Cardiac ventricle fibroblast (primary cell): ENCODE measurements around the gene XKR8. TPM values are rescaled to one million over a fixed set of nuclear protein-coding genes. Genes with fewer than 3 reads are reported as not detected.

ENCODE experiments used
- total RNA-seq: library from RNA; depleted of rRNA; stranded (reverse); fragments of >200 nt; gene quantifications from 2 replicates; pipeline ENCODE4 v1.2.3, GENCODE V29; 2015

XKR8 gene, protein sequence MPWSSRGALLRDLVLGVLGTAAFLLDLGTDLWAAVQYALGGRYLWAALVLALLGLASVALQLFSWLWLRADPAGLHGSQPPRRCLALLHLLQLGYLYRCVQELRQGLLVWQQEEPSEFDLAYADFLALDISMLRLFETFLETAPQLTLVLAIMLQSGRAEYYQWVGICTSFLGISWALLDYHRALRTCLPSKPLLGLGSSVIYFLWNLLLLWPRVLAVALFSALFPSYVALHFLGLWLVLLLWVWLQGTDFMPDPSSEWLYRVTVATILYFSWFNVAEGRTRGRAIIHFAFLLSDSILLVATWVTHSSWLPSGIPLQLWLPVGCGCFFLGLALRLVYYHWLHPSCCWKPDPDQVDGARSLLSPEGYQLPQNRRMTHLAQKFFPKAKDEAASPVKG
- 5.5 and 6.2 TPM in 2 replicates for total RNA-seq

DNA sequence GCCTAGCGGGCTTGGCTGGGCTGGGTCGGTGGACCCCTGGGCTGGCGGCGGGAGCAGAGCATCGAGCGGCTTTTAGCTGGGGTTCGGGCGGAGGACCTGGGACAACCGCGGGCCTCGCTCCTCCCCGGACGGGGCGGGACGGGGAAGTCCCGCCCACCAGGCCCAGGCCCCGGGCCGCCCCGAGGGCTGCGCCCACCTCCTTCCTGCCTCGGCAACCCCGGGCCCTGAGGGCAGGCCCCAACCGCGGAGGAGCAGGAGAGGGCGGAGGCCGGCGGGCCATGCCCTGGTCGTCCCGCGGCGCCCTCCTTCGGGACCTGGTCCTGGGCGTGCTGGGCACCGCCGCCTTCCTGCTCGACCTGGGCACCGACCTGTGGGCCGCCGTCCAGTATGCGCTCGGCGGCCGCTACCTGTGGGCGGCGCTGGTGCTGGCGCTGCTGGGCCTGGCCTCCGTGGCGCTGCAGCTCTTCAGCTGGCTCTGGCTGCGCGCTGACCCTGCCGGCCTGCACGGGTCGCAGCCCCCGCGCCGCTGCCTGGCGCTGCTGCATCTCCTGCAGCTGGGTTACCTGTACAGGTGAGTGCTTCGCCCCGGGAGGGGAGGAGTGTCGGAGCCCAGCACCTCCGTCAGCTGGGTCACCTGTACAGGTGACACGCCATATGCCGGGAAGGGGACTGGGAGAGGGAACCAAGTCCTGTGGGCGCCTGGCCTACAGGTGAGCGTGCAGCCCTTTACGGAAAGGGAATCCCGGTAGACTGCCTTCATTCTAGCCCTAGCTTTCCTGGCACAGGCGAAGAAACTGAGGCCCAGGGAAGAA, at the start of gene XKR8:
XKR8 (plus strand) TSS at position 182 of the 812 bp plus-strand sequence; CDS start at position 279, 97 bp downstream.

DNA sequence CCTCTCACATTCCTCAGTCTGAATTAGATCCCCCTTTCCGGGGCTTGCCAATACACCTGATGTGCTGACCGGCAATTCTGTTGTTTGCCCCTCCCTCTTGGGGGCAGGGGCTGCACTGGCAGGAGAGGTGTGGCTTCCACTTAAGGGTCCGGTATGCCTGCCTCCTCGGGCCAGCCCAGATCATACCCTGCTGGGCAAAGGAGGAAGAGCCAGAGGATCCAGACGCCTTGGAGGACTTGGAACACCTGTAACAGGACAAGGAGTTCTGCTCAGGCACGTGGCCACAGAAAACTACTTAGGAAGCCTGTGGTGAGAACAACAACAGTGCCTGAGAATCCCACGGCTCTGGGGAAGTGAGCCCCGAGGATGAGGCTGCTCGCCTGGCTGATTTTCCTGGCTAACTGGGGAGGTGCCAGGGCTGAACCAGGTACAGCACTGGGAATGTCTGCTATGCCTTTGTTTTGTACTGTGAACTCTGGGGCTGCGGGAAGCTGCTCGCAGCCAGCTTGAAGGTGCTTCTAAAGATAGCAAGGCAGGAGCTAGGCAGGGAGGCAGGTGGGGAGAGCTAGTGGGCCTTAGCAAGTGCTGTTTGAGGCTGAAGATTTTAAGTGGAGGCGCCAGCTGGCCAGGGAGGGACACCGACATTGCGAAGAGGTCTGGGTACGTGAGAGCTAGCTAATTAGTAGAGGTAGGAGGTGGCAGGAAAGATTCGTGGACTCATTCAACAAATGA, 24.8 kb upstream of the XKR8 start, which contains the start of gene SMPDL3B:
SMPDL3B (plus strand) TSS at position 183 of the 732 bp plus-strand sequence; CDS start at position 367, 184 bp downstream.

Other genes starting within 250 kb of the XKR8 start
- gene FAM76A, start 234.0 kb upstream of the XKR8 start, total RNA-seq: 5.2 and 11.8 TPM in 2 replicates
- 40.8 and 43.9 TPM in 2 replicates for gene STX12, start 186.8 kb upstream of the XKR8 start, total RNA-seq
- 26.1 and 33.1 TPM in 2 replicates for gene PPP1R8, start 129.2 kb upstream of the XKR8 start, total RNA-seq
- gene THEMIS2, start 87.4 kb upstream of the XKR8 start, total RNA-seq: 1.2 and 9.1 TPM in 2 replicates
- 15.0 and 17.5 TPM in 2 replicates for gene RPA2, start 45.4 kb upstream of the XKR8 start, total RNA-seq
- gene SMPDL3B, start 25.0 kb upstream of the XKR8 start, total RNA-seq: 0.29 TPM in 1 of 2 replicates, not detected in the other
- gene EYA3, start 128.6 kb downstream of the XKR8 start, total RNA-seq: 8.7 and 9.8 TPM in 2 replicates
- not detected in 2 replicates for gene PTAFR, start 216.7 kb downstream of the XKR8 start, total RNA-seq